HepG2 (cell line): ENCODE data around the gene CA9. TPM values are rescaled to one million over a fixed set of nuclear protein-coding genes. Genes with fewer than 3 reads are reported as not detected.

Experiments
- GATAD1 ChIP-seq: IDR thresholded peaks from 2 replicates; pipeline ENCODE4 v1.6.1; 2016; ENCODE audit warnings: missing genetic modification reagents, missing compliant biosample characterization
- HBP1 ChIP-seq: IDR thresholded peaks from 2 replicates; pipeline ENCODE4 v1.6.1; 2016; ENCODE audit warnings: low read depth, control low read depth
- HMGXB4 ChIP-seq, 2 experiments: sonication (generic) in 1 of 2; formaldehyde crosslinking in 1 of 2; IDR thresholded peaks; 2 replicates each; pipeline versions ENCODE4 v1.4.0 to v1.6.1; 2018 to 2020; ENCODE audit warnings: missing genetic modification reagents in 2 of 2, borderline replicate concordance in 1 of 2, low read depth in 1 of 2, mild to moderate bottlenecking in 1 of 2, missing biosample characterization in 1 of 2
- KLF9 ChIP-seq: IDR thresholded peaks from 2 replicates; pipeline ENCODE4 v1.6.1; 2016; ENCODE audit warnings: low read depth
- PAXIP1 ChIP-seq: sonication (generic); formaldehyde crosslinking; conservative IDR thresholded peaks from 2 replicates; pipeline ENCODE4 v1.4.0; 2020; ENCODE audit warnings: mild to moderate bottlenecking, missing genetic modification reagents, moderate library complexity
- POLR2AphosphoS5 ChIP-seq: IDR thresholded peaks from 2 replicates; pipeline ENCODE4 v1.6.1; 2012; ENCODE audit warnings: low read depth, low read length
- RARG ChIP-seq: sonication (generic); formaldehyde crosslinking; IDR thresholded peaks from 2 replicates; pipeline ENCODE4 v1.4.0; 2020; ENCODE audit warnings: low read depth, mild to moderate bottlenecking, missing genetic modification reagents
- ZNF264 ChIP-seq: sonication (generic); formaldehyde crosslinking; IDR thresholded peaks from 2 replicates; pipeline ENCODE4 v1.4.0; 2020; ENCODE audit warnings: missing genetic modification reagents
- ZNF850 ChIP-seq: sonication (generic); formaldehyde crosslinking; conservative IDR thresholded peaks from 2 replicates; pipeline ENCODE4 v1.9.0; 2021; ENCODE audit warnings: mild to moderate bottlenecking, missing genetic modification reagents
- ZSCAN12 ChIP-seq: sonication (generic); formaldehyde crosslinking; IDR thresholded peaks from 2 replicates; pipeline ENCODE4 v1.9.0; 2021; ENCODE audit warnings: mild to moderate bottlenecking, missing genetic modification reagents
- polyA plus RNA-seq, 8 experiments: library from polyadenylated mRNA; depleted of rRNA in 3 of 8; stranded (reverse) in 7 of 8; unstranded in 1 of 8; fragments of >200 nt; fragmentation: Illumina TruSeq in 4 of 8; extraction: Trizol in 4 of 8; gene quantifications; 2 replicates each; pipeline versions ENCODE4 v1.2.1 to v1.2.3, GENCODE V29; 2011 to 2016; ENCODE audit warnings: low read depth in 4 of 8, missing spikeins in 1 of 8, mixed read lengths in 1 of 8; ENCODE audit not compliant: insufficient read depth in 1 of 8
- total RNA-seq, 5 experiments: library from RNA; depleted of rRNA; stranded (reverse); fragments of >200 nt; fragmentation: Illumina TruSeq; extraction: Trizol; gene quantifications; 2 replicates each; pipeline ENCODE4 v1.2.3, GENCODE V29; 2016; ENCODE audit warnings: low read depth in 1 of 5
- TF ChIP-seq, protein P1 (sequence below): sonication (generic); formaldehyde crosslinking; IDR thresholded peaks from one replicate; pipeline ENCODE4 v1.5.1; 2020; ENCODE audit warnings: mild to moderate bottlenecking, missing genetic modification reagents; ENCODE audit errors: not compliant biosample characterization

CA9 gene
- total and polyA plus RNA-seq, 2 of the 13 experiments (the other 11 are each of a cell fraction or from before 2014, with no cell fraction given): 0.13 to 152 TPM

DNA sequence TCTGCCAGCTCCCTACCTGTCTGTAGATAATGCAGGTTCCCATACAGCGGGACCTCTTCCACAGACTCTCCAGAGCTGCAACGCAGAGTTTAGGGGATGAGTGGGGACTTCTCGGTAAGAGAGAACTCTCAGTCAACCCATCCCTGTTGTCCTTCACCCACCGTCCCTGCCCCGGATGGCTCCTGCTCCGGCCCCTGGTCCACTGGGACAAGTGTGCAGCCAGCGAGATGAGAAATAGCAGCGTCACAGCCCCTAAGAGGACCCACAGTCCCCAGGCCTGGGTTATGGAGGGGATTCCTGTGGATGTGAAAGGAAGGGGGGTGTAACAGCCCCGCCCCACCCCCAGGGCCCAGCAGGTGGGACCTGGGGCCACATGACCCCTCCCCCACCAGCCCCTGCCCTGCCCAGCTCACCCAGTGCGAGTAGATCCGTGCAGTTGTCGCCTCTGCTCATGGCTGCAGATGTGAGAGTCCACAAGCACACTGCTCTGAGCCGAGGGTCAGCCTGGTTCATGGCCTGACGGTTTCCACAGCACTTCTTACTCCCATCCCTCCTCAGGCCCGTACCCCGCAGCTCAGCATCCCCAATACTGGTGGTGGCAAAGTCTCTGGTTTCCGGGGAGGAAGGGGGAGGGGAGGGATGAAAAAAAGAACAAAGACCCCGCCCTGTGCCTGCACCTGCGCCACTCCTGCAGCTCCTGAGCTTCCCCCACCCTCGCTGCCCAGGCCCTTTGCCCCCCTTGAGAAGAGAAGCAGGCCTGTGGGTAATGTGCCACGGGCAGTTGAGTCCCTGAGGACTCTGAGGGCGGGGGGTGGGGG lies 23.2 kb upstream of the CA9 start, which contains the start of gene SIT1 (continued):
- TF ChIP-seq ZNF850 (CRISPR knock-in tag) (no peak), RARG (CRISPR knock-in tag) (no peak), PAXIP1 (CRISPR knock-in tag) (no peak), HBP1 (CRISPR knock-in tag) (no peak), GATAD1 (CRISPR knock-in tag) (no peak), ZNF264 (CRISPR knock-in tag) (no peak), ZSCAN12 (no peak), KLF9 (CRISPR knock-in tag) (no peak), POLR2AphosphoS5 (no peak), HMGXB4 (CRISPR knock-in tag; IDR thresholded peaks at IDR 0.05; ENCODE audit: borderline replicate concordance in 1 of 2, low read depth in 1 of 2) (0 out of 4 replicates have a peak, but pooled peaks of 1 of the 2 experiments have one; percentile 22)
- TF ChIP-seq, protein P1, sequence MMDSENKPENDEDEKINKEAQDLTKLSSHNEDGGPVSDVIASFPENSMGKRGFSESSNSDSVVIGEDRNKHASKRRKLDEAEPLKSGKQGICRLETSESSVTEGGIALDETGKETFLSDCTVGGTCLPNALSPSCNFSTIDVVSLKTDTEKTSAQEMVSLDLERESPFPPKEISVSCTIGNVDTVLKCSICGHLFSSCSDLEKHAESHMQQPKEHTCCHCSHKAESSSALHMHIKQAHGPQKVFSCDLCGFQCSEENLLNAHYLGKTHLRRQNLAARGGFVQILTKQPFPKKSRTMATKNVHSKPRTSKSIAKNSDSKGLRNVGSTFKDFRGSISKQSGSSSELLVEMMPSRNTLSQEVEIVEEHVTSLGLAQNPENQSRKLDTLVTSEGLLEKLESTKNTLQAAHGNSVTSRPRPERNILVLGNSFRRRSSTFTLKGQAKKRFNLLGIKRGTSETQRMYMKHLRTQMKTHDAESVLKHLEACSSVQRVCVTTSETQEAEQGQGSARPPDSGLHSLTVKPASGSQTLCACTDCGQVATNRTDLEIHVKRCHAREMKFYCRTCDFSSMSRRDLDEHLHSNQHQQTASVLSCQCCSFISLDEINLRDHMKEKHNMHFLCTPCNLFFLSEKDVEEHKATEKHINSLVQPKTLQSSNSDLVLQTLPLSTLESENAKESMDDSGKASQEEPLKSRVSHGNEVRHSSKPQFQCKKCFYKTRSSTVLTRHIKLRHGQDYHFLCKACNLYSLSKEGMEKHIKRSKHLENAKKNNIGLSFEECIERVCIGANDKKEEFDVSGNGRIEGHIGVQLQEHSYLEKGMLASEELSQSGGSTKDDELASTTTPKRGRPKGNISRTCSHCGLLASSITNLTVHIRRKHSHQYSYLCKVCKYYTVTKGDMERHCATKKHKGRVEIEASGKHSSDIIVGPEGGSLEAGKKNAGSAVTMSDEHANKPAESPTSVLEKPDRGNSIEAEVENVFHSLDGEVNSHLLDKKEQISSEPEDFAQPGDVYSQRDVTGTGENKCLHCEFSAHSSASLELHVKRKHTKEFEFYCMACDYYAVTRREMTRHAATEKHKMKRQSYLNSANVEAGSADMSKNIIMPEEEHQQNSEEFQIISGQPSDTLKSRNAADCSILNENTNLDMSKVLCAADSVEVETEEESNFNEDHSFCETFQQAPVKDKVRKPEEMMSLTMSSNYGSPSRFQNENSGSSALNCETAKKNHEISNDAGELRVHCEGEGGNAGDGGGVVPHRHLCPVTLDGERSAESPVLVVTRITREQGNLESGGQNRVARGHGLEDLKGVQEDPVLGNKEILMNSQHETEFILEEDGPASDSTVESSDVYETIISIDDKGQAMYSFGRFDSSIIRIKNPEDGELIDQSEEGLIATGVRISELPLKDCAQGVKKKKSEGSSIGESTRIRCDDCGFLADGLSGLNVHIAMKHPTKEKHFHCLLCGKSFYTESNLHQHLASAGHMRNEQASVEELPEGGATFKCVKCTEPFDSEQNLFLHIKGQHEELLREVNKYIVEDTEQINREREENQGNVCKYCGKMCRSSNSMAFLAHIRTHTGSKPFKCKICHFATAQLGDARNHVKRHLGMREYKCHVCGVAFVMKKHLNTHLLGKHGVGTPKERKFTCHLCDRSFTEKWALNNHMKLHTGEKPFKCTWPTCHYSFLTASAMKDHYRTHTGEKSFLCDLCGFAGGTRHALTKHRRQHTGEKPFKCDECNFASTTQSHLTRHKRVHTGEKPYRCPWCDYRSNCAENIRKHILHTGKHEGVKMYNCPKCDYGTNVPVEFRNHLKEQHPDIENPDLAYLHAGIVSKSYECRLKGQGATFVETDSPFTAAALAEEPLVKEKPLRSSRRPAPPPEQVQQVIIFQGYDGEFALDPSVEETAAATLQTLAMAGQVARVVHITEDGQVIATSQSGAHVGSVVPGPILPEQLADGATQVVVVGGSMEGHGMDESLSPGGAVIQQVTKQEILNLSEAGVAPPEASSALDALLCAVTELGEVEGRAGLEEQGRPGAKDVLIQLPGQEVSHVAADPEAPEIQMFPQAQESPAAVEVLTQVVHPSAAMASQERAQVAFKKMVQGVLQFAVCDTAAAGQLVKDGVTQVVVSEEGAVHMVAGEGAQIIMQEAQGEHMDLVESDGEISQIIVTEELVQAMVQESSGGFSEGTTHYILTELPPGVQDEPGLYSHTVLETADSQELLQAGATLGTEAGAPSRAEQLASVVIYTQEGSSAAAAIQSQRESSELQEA (CRISPR knock-in tag): no peak
